DOHH2 (cell line): ENCODE results near the gene GARIN1A.

Experiments used
- CTCF ChIP-seq: fragments of 200-600 bp; sonication (generic); IDR thresholded peaks from one replicate; pipeline ENCODE4 v1.5.1; 2014; ENCODE audit warnings: antibody characterized with exemption, mild to moderate bottlenecking, low read depth, low read length; ENCODE audit not compliant: poor library complexity, severe bottlenecking
- EZH2phosphoT487 ChIP-seq: fragments of 200-600 bp; sonication (generic); IDR thresholded peaks from 2 replicates; pipeline ENCODE4 v1.6.1; 2017; ENCODE audit warnings: borderline replicate concordance, mild to moderate bottlenecking, antibody characterized with exemption, low read length, moderate library complexity, mixed read lengths

DNA sequence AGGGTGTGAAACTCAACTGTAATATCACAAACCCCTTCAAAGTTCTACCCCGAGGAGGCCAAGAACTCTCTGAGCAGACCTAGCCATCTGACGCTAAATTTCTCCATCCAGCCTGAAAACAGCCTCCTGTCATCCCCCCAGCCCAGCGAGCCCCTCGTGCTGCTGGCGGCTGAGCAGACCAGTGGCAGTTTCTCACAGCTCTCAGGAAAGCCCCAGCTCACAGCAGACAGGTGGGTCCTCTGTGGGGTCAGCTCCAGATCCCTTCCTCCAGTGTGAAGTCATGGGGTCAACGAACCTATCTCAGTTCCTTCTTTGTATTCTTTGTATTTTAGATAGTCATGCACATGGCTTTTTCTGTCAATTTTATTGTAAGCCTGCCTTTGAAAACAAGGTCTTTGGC is 7.8 kb downstream of the GARIN1A start:
- TF ChIP-seq CTCF (no peak), EZH2phosphoT487 (no peak)
